Measurements from ENCODE around the gene SERPINA7. TPM values are rescaled to one million over a fixed set of nuclear protein-coding genes. Genes with fewer than 3 reads are reported as not detected.

SERPINA7 gene
- total and polyA plus RNA-seq, 10 of the 15 experiments (the other 5 are each of a cell fraction or from before 2014, with no cell fraction given), result not detected

- TF ChIP-seq BMI1 (IDR thresholded peaks at IDR 0.05; ENCODE audit: borderline replicate concordance), result no peak
Observed at GRCh38 chrX:106022238-106022637, 16.3 kb downstream of the SERPINA7 start (continued).

- DNase-seq (ENCODE audit: low read depth, low spot score) (no peak), ATAC-seq (no peak), FAIRE-seq (no peak)
- intact Hi-C loops (cut with micrococcal nuclease; ENCODE audit: unreplicated experiment), result no loop called here
- POLR2A ChIA-PET, result no interaction called here
- H3K4me2 ChIP-seq (ENCODE audit: control insufficient read depth, insufficient read depth), result no peak overlapping the region
- 0% methylated on average over 1 of the region's 1 CpG for WGBS (ENCODE audit: insufficient coverage, insufficient replicate concordance, low lambda C conversion rate, missing lambda C conversion rate)
- H4K20me1 ChIP-seq (ENCODE audit: control insufficient read depth, insufficient read depth), result no peaks in the 10 kb centered on the region
- in situ Hi-C loops (cut with MboI), result no loop called here
- CTCF ChIA-PET, result no interaction called here
- H2AFZ ChIP-seq (ENCODE audit: control insufficient read depth, low read depth, low read length), result no peak overlapping the region
- SMC1A ChIA-PET (ENCODE audit: uncharacterized antibody, unreplicated experiment), result no interaction called here
- H3K36me3 ChIP-seq (ENCODE audit: control insufficient read depth in 2 of 2, insufficient read depth in 2 of 2, low read length in 1 of 2), result no peaks in the 10 kb centered on the region
- H3K9me3 ChIP-seq (replicated peaks; ENCODE audit: control insufficient read depth, insufficient read depth, low read length), result no peaks in the 10 kb centered on the region; the same call in 1 of the 3 replicates
- no peak overlapping the region for H3K9ac ChIP-seq (ENCODE audit: control insufficient read depth, insufficient read depth, low read length)
- no peaks in the 10 kb centered on the region for H3K79me2 ChIP-seq (ENCODE audit: control insufficient read depth, insufficient read depth, low read length)
- H3K4me1 ChIP-seq (ENCODE audit: control insufficient read depth, insufficient read depth, low read length), result no peaks in the 10 kb centered on the region
- H3K27me3 ChIP-seq (replicated peaks in 1 of 2; ENCODE audit: control insufficient read depth in 2 of 2, insufficient read depth in 2 of 2, low read length in 1 of 2), result no peaks in the 10 kb centered on the region
- RAD21 ChIA-PET (ENCODE audit: unreplicated experiment), result no interaction called here
- no TSS peak for BruUV-seq (replicated peaks)
- TF ChIP-seq RUNX3 (IDR thresholded peaks at IDR 0.05; ENCODE audit: low read length), result no peak
- TF ChIP-seq ZNF274 (IDR thresholded peaks at IDR 0.05; ENCODE audit: insufficient read depth, insufficient read length), result no peak
- TF ChIP-seq NRF1 (conservative IDR thresholded peaks at IDR 0.05; ENCODE audit: low read depth, low read length), result no peak
- TF ChIP-seq DPF2 (IDR thresholded peaks at IDR 0.05), result no peak
- no peak for TF ChIP-seq RB1 (IDR thresholded peaks at IDR 0.05; ENCODE audit: borderline replicate concordance)
- TF ChIP-seq HCFC1 (IDR thresholded peaks at IDR 0.05; ENCODE audit: low read length), result no peak
- TF ChIP-seq SIX5 (IDR thresholded peaks at IDR 0.05; ENCODE audit: low read depth, low read length, severe bottlenecking), result no peak
- TF ChIP-seq BCL11A (IDR thresholded peaks at IDR 0.05; ENCODE audit: low read depth, low read length), result no peak
- TF ChIP-seq USF2 (IDR thresholded peaks at IDR 0.05; ENCODE audit: borderline replicate concordance, low read depth, low read length), result no peak
- no peak for TF ChIP-seq MXI1 (IDR thresholded peaks at IDR 0.05; ENCODE audit: low read depth, low read length)
- TF ChIP-seq CBFB (IDR thresholded peaks at IDR 0.05; ENCODE audit: low read depth), result no peak
- H3K4me3 ChIP-seq, result no peak overlapping the region
- no peak overlapping the region for H3K27ac ChIP-seq (ENCODE audit: control insufficient read depth, insufficient read depth)
Observed at GRCh38 chrX:106014119-106014775, 24.3 kb downstream of the SERPINA7 start.
